ENCODE measurements around the gene RPE65. TPM values are rescaled to one million over a fixed set of nuclear protein-coding genes. Genes with fewer than 3 reads are reported as not detected.
"Not testable (repeated sequence)": the region's sequence is repeated elsewhere in the genome, so short reads cannot be mapped to it uniquely, and the experiment has no call there.

The RPE65 gene
- total RNA-seq, 5 donors from 2014 or later (not counting 1 experiment from before 2014, with no cell fraction given): not detected

GRCh38 chr1:68492255-68492654, 42.5 kb upstream of the RPE65 start:
- not testable (repeated sequence) for ATAC-seq (replicated peaks in 1 of 4); H3K27ac Mint-ChIP-seq; H3K36me3 Mint-ChIP-seq

GRCh38 chr1:68490046-68490651, 40.4 kb upstream of the RPE65 start:
- H3K27ac Mint-ChIP-seq: no peak overlapping the region
- H3K4me3 Mint-ChIP-seq: no peak overlapping the region

More at GRCh38 chr1:68492255-68492654, 42.5 kb upstream of the RPE65 start:
- H3K27me3 ChIP-seq (replicated peaks in 1 of 2; ENCODE audit: control insufficient read depth in 2 of 2, extremely low read depth in 1 of 2, insufficient read depth in 2 of 2, low read length in 1 of 2); DNase-seq; H3K27ac ChIP-seq (ENCODE audit: low read length); CTCF ChIA-PET; H3K9me3 Mint-ChIP-seq; H3K4me3 Mint-ChIP-seq; H3K9me3 ChIP-seq; H3K4me1 ChIP-seq (ENCODE audit: control insufficient read depth in 1 of 2, extremely low read depth in 1 of 2, insufficient read depth in 2 of 2, low read length in 2 of 2); H3K36me3 ChIP-seq (ENCODE audit: control insufficient read depth in 2 of 2, extremely low read depth in 1 of 2, insufficient read depth in 1 of 2, low read length in 1 of 2); POLR2A ChIA-PET; H3K4me3 ChIP-seq (ENCODE audit: control insufficient read depth in 1 of 2, extremely low read depth in 1 of 2, low read length in 1 of 2); H3K27me3 Mint-ChIP-seq: not testable (repeated sequence)
- H3K4me1 Mint-ChIP-seq: peaks cover 13 to 21% (median 16%) of the 10 kb centered on the region in 3 donors
- WGBS (ENCODE audit: insufficient coverage): 100% methylated on average over 6 of the region's 6 CpGs

GRCh38 chr1:68485431-68486022, 35.8 kb upstream of the RPE65 start:
- ChIA-PET CTCF (no interaction called here), POLR2A (no interaction called here)
- H3K27me3 Mint-ChIP-seq: no peaks in the 10 kb centered on the region
- no CpG with 5 or more reads among the region's 3 CpGs for whole genome bisulfite sequencing (ENCODE audit: insufficient coverage)
- Histone ChIP-seq H3K36me3 (ENCODE audit: control insufficient read depth in 2 of 2, extremely low read depth in 1 of 2, insufficient read depth in 1 of 2, low read length in 1 of 2) (no peaks in the 10 kb centered on the region), H3K4me1 (ENCODE audit: control insufficient read depth in 1 of 2, extremely low read depth in 1 of 2, insufficient read depth in 2 of 2, low read length in 2 of 2) (no peaks in the 10 kb centered on the region), H3K9me3 (no peaks in the 10 kb centered on the region), H3K27me3 (replicated peaks in 1 of 2; ENCODE audit: control insufficient read depth in 2 of 2, extremely low read depth in 1 of 2, insufficient read depth in 2 of 2, low read length in 1 of 2) (no peaks in the 10 kb centered on the region), H3K27ac (ENCODE audit: low read length) (no peak overlapping the region), H3K4me3 (ENCODE audit: control insufficient read depth in 1 of 2, extremely low read depth in 1 of 2, low read length in 1 of 2) (no peak overlapping the region)
- no peak overlapping the region for H3K4me3 Mint-ChIP-seq
- no peak overlapping the region for H3K27ac Mint-ChIP-seq
- no peaks in the 10 kb centered on the region for H3K36me3 Mint-ChIP-seq
- H3K4me1 Mint-ChIP-seq: peaks cover 0 to 5% (median 0%) of the 10 kb centered on the region in 3 donors
- ATAC-seq (replicated peaks in 1 of 4) (no peak), DNase-seq (no peak)
- peaks cover 0 to 4% (median 4%) of the 10 kb centered on the region in 3 donors for H3K9me3 Mint-ChIP-seq

More at GRCh38 chr1:68490046-68490651, 40.4 kb upstream of the RPE65 start:
- Histone ChIP-seq H3K27ac (ENCODE audit: low read length) (no peak overlapping the region), H3K36me3 (ENCODE audit: control insufficient read depth in 2 of 2, extremely low read depth in 1 of 2, insufficient read depth in 1 of 2, low read length in 1 of 2) (no peaks in the 10 kb centered on the region), H3K4me1 (ENCODE audit: control insufficient read depth in 1 of 2, extremely low read depth in 1 of 2, insufficient read depth in 2 of 2, low read length in 2 of 2) (no peaks in the 10 kb centered on the region), H3K27me3 (replicated peaks in 1 of 2; ENCODE audit: control insufficient read depth in 2 of 2, extremely low read depth in 1 of 2, insufficient read depth in 2 of 2, low read length in 1 of 2) (no peaks in the 10 kb centered on the region), H3K9me3 (no peaks in the 10 kb centered on the region), H3K4me3 (ENCODE audit: control insufficient read depth in 1 of 2, extremely low read depth in 1 of 2, low read length in 1 of 2) (no peak overlapping the region)
- no CpG with 5 or more reads among the region's 2 CpGs for WGBS (ENCODE audit: insufficient coverage)
- Mint-ChIP-seq H3K36me3 (no peaks in the 10 kb centered on the region), H3K9me3 (peaks cover 0 to 4% (median 4%) of the 10 kb centered on the region in 3 donors), H3K4me1 (peaks cover 0 to 8% (median under 1%) of the 10 kb centered on the region in 3 donors), H3K27me3 (no peaks in the 10 kb centered on the region)
- ChIA-PET POLR2A (no interaction called here), CTCF (no interaction called here)
- ATAC-seq (replicated peaks in 1 of 4) (no peak), DNase-seq (no peak)

- WGBS (ENCODE audit: insufficient coverage): no CpG with 5 or more reads among the region's 1 CpG
- POLR2A ChIA-PET: no interaction called here
These were observed 34.9 kb upstream of the RPE65 start for GRCh38 chr1:68484618-68485017.

GRCh38 chr1:68481041-68481440, 31.3 kb upstream of the RPE65 start:
- no peak for ATAC-seq (replicated peaks in 1 of 4)
- H3K27ac Mint-ChIP-seq: no peak overlapping the region

More at GRCh38 chr1:68484618-68485017, 34.9 kb upstream of the RPE65 start:
- no peak overlapping the region for H3K27ac Mint-ChIP-seq
- Histone ChIP-seq H3K27ac (ENCODE audit: low read length) (no peak overlapping the region), H3K4me3 (ENCODE audit: control insufficient read depth in 1 of 2, extremely low read depth in 1 of 2, low read length in 1 of 2) (no peak overlapping the region), H3K36me3 (ENCODE audit: control insufficient read depth in 2 of 2, extremely low read depth in 1 of 2, insufficient read depth in 1 of 2, low read length in 1 of 2) (no peaks in the 10 kb centered on the region), H3K9me3 (no peaks in the 10 kb centered on the region), H3K4me1 (ENCODE audit: control insufficient read depth in 1 of 2, extremely low read depth in 1 of 2, insufficient read depth in 2 of 2, low read length in 2 of 2) (no peaks in the 10 kb centered on the region), H3K27me3 (replicated peaks in 1 of 2; ENCODE audit: control insufficient read depth in 2 of 2, extremely low read depth in 1 of 2, insufficient read depth in 2 of 2, low read length in 1 of 2) (no peaks in the 10 kb centered on the region)
- CTCF ChIA-PET: no interaction called here
- H3K36me3 Mint-ChIP-seq: no peaks in the 10 kb centered on the region
- no peaks in the 10 kb centered on the region for H3K9me3 Mint-ChIP-seq
- H3K4me3 Mint-ChIP-seq: no peak overlapping the region
- H3K4me1 Mint-ChIP-seq: peaks cover 0 to 5% (median 0%) of the 10 kb centered on the region in 3 donors
- H3K27me3 Mint-ChIP-seq: no peaks in the 10 kb centered on the region
- no peak for DNase-seq
- ATAC-seq (replicated peaks in 1 of 4): no peak

GRCh38 chr1:68479501-68479900, 29.7 kb upstream of the RPE65 start:
- Histone ChIP-seq H3K4me1 (ENCODE audit: control insufficient read depth in 1 of 2, extremely low read depth in 1 of 2, insufficient read depth in 2 of 2, low read length in 2 of 2) (no peaks in the 10 kb centered on the region), H3K27ac (ENCODE audit: low read length) (no peak overlapping the region), H3K27me3 (replicated peaks in 1 of 2; ENCODE audit: control insufficient read depth in 2 of 2, extremely low read depth in 1 of 2, insufficient read depth in 2 of 2, low read length in 1 of 2) (no peaks in the 10 kb centered on the region), H3K9me3 (no peaks in the 10 kb centered on the region), H3K4me3 (ENCODE audit: control insufficient read depth in 1 of 2, extremely low read depth in 1 of 2, low read length in 1 of 2) (no peak overlapping the region), H3K36me3 (ENCODE audit: control insufficient read depth in 2 of 2, extremely low read depth in 1 of 2, insufficient read depth in 1 of 2, low read length in 1 of 2) (no peaks in the 10 kb centered on the region)
- Mint-ChIP-seq H3K27ac (no peak overlapping the region), H3K4me3 (no peak overlapping the region), H3K9me3 (no peaks in the 10 kb centered on the region), H3K4me1 (peaks cover 0 to 2% (median 0%) of the 10 kb centered on the region in 3 donors), H3K36me3 (no peaks in the 10 kb centered on the region), H3K27me3 (no peaks in the 10 kb centered on the region)
- POLR2A ChIA-PET: no interaction called here
- DNase-seq (no peak), ATAC-seq (replicated peaks in 1 of 4) (no peak)
- WGBS (ENCODE audit: insufficient coverage): no CpG with 5 or more reads among the region's 2 CpGs
- CTCF ChIA-PET: no interaction called here

More at GRCh38 chr1:68481041-68481440, 31.3 kb upstream of the RPE65 start:
- ChIA-PET CTCF (no interaction called here), POLR2A (no interaction called here)
- no peaks in the 10 kb centered on the region for H3K36me3 Mint-ChIP-seq
- H3K4me3 ChIP-seq (ENCODE audit: control insufficient read depth in 1 of 2, extremely low read depth in 1 of 2, low read length in 1 of 2): no peak overlapping the region
- no peaks in the 10 kb centered on the region for H3K27me3 ChIP-seq (replicated peaks in 1 of 2; ENCODE audit: control insufficient read depth in 2 of 2, extremely low read depth in 1 of 2, insufficient read depth in 2 of 2, low read length in 1 of 2)
- H3K9me3 Mint-ChIP-seq: no peaks in the 10 kb centered on the region
- H3K4me1 ChIP-seq (ENCODE audit: control insufficient read depth in 1 of 2, extremely low read depth in 1 of 2, insufficient read depth in 2 of 2, low read length in 2 of 2): no peaks in the 10 kb centered on the region
- no CpG with 5 or more reads among the region's 3 CpGs for WGBS (ENCODE audit: insufficient coverage)
- no peak overlapping the region for H3K27ac ChIP-seq (ENCODE audit: low read length)
- no peak for DNase-seq
- no peaks in the 10 kb centered on the region for H3K9me3 ChIP-seq
- H3K4me3 Mint-ChIP-seq: no peak overlapping the region
- H3K36me3 ChIP-seq (ENCODE audit: control insufficient read depth in 2 of 2, extremely low read depth in 1 of 2, insufficient read depth in 1 of 2, low read length in 1 of 2): no peaks in the 10 kb centered on the region
- H3K4me1 Mint-ChIP-seq: peaks cover 0 to 2% (median 0%) of the 10 kb centered on the region in 3 donors
- H3K27me3 Mint-ChIP-seq: no peaks in the 10 kb centered on the region

All from T-cell (primary cell).